DLD1 (cell line): ENCODE measurements around the gene CSNK2A3.

ENCODE experiments used
- in situ Hi-C: cut with HindIII; loops from 2 replicates; pipeline ENCODE4 v1.10.0; 2017; ENCODE audit warnings: low sequenced_read_pairs

CSNK2A3 gene

GRCh38 chr11:11338304-11338703, 14.7 kb downstream of the CSNK2A3 start:
- in situ Hi-C loops: no loop called here

GRCh38 chr11:11336664-11337063, 16.4 kb downstream of the CSNK2A3 start:
- in situ Hi-C loops: no loop called here

- in situ Hi-C loops: no loop called here
These were observed 18.0 kb downstream of the CSNK2A3 start for GRCh38 chr11:11335043-11335442.

GRCh38 chr11:11334607-11335006, 18.4 kb downstream of the CSNK2A3 start:
- in situ Hi-C loops: no loop called here

- in situ Hi-C loops: no loop called here
These were observed 20.8 kb downstream of the CSNK2A3 start for GRCh38 chr11:11332141-11332710.

- in situ Hi-C loops: no loop called here
These were observed 23.8 kb downstream of the CSNK2A3 start for GRCh38 chr11:11329062-11329806.

- in situ Hi-C loops: no loop called here
These were observed 29.0 kb downstream of the CSNK2A3 start for GRCh38 chr11:11324090-11324489.

GRCh38 chr11:11322101-11322500, 30.9 kb downstream of the CSNK2A3 start:
- in situ Hi-C loops: no loop called here

- in situ Hi-C loops: no loop called here
These were observed 32.2 kb downstream of the CSNK2A3 start for GRCh38 chr11:11320825-11321224.

GRCh38 chr11:11318961-11319360, 34.1 kb downstream of the CSNK2A3 start:
- in situ Hi-C loops: no loop called here

GRCh38 chr11:11318461-11318860, 34.6 kb downstream of the CSNK2A3 start:
- in situ Hi-C loops: no loop called here

- in situ Hi-C loops: no loop called here
These were observed 36.3 kb downstream of the CSNK2A3 start for GRCh38 chr11:11316651-11317230.

GRCh38 chr11:11313902-11314692, 39.0 kb downstream of the CSNK2A3 start:
- in situ Hi-C loops: no loop called here

GRCh38 chr11:11313426-11313825, 39.6 kb downstream of the CSNK2A3 start:
- in situ Hi-C loops: no loop called here

GRCh38 chr11:11312738-11313137, 40.3 kb downstream of the CSNK2A3 start:
- in situ Hi-C loops: no loop called here

GRCh38 chr11:11311169-11311568, 41.9 kb downstream of the CSNK2A3 start:
- in situ Hi-C loops: no loop called here

GRCh38 chr11:11309906-11310305, 43.1 kb downstream of the CSNK2A3 start:
- in situ Hi-C loops: no loop called here

GRCh38 chr11:11308249-11308648, 44.8 kb downstream of the CSNK2A3 start:
- in situ Hi-C loops: no loop called here

GRCh38 chr11:11306855-11307254, 46.2 kb downstream of the CSNK2A3 start:
- in situ Hi-C loops: no loop called here

- in situ Hi-C loops: no loop called here
These were observed 48.5 kb downstream of the CSNK2A3 start for GRCh38 chr11:11304550-11304949.

- in situ Hi-C loops: no loop called here
These were observed 50.5 kb downstream of the CSNK2A3 start for GRCh38 chr11:11302565-11302964.
